Measurements from ENCODE around the gene DPAGT1. TPM values are rescaled to one million over a fixed set of nuclear protein-coding genes. Genes with fewer than 3 reads are reported as not detected.
"Not testable (repeated sequence)": the region's sequence is repeated elsewhere in the genome, so short reads cannot be mapped to it uniquely, and the experiment has no call there.

DPAGT1 gene
- 10.4 TPM for total RNA-seq

DNA sequence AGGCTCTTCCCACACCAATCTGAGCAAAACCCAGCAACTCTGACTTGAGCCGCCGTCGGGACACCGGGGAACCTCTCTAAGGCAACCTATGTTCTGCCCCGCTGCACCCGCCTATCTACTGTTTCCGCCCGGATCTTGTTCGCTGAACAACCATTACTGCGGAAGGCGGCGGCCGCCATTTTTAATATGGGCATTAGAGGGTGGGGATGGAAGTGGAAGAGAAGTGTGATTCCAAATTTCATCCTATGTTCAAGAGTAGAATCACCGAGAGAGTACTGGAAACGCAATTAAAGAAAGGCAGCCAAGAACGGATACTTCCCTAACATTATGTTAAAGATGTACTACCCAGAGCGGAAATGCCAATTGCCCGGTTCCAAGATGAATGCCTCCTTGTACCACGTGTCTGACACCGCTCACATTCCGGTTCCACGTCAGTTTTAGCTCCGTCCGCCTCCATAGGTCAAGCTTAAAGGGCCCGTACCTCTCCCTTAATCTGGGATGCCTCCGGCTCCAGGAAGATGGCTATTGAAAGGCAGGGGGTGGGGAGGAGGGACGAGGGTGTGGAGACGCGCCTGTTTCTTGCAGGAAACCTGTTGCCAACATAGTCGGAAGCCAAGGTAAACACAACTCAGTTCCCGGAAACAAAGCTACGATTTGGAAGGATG, at the start of gene DPAGT1:
Gene DPAGT1 (minus strand): TSS at position 95 of the 665 bp plus-strand sequence. CDS start 198 bp downstream, outside the sequence.
- peak; percentile 98 for DNase-seq

- no peak for DNase-seq
Observed at GRCh38 chr11:119149786-119150275, 48.2 kb upstream of the DPAGT1 start.

- DNase-seq, result no peak
Observed at GRCh38 chr11:119149018-119149785, 47.5 kb upstream of the DPAGT1 start, which contains the start of gene ABCG4. ABCG4 (plus strand) TSS chr11:119149052; CDS start chr11:119149966, 914 bp downstream.

- no peak for DNase-seq
Observed at GRCh38 chr11:119148720-119149017, 47.0 kb upstream of the DPAGT1 start.

- DNase-seq, result no peak
Observed at GRCh38 chr11:119147604-119148333, 46.1 kb upstream of the DPAGT1 start.

GRCh38 chr11:119145551-119145950, 43.9 kb upstream of the DPAGT1 start:
- DNase-seq, result no peak

GRCh38 chr11:119144825-119145486, 43.3 kb upstream of the DPAGT1 start:
- DNase-seq, result no peak

GRCh38 chr11:119139276-119139675, 37.6 kb upstream of the DPAGT1 start:
- DNase-seq, result not testable (repeated sequence)

DNA sequence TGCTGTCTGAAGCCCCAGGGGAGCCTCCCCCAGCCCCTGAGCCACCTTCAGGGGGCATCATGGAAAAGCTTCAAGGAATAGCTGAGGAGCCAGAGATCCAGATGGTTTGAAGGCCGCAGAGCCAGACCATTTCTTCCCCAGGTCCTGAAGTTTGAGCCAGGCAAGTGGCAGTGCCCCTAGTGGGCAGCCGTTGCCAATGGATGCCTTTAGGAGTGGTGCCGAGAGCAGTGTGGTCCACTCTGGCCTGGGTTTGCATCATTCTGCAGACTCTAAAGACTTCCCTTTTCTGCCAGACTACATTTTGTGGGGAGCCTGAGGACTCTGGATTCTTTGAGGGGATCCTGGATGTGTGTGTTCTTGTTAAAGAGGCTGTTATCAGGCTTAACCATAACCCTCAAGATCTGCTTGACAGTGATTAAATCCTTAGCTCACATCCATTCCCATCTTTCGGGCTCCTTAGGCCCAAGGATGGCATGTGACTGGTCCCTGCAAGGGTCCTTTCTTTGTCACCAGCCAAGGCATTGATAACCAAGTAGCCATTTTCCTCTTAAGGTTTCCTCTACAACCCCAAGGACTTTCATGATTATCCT, 32.8 kb upstream of the DPAGT1 start:
- no peak for DNase-seq

DNA sequence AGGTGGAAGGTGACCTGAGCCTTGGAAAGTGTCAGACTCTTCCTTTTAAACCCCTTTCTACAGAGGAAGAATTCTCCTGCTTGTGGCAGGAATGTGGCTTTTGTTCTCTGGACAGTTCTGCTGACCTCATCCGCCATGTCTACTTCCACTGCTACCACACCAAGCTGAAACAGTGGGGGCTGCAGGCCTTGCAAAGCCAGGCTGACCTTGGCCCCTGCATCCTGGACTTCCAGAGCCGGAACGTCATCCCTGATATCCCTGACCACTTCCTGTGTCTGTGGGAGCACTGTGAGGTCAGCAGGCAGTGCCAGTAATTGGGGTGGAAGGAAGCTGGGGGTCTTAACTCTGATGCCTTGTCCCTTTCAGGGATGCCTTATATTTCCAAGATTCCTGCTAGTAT, 29.0 kb upstream of the DPAGT1 start:
- DNase-seq, result no peak

DNA sequence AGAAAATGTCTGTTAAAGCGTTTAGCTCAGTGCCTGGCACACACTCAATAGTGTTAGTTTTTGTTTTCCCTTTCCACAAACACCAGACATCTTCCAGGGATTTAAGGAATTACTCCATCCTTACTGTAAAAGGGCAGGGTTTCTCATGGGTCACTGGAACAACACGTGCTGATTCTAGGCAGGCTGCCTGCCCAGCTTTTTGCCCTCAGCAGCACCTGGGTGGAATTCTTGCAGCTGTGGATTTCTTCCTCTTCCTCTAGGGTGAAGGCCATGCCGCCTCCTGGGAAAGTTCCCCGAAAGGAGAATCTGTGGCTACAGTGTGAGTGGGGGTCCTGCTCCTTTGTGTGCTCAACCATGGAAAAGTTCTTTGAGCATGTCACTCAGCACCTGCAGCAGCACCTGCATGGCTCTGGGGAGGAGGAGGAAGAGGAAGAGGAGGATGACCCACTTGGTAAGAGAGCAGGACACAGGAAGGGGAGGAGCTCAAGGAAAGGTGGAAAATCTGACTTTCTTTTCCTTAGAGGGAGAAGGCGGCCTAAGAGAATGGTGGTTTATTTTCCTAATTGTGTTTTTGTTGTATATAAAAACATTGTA, 25.1 kb upstream of the DPAGT1 start:
- no peak for DNase-seq

- no peak for DNase-seq
Observed at GRCh38 chr11:119125821-119126220, 24.2 kb upstream of the DPAGT1 start.

DNA sequence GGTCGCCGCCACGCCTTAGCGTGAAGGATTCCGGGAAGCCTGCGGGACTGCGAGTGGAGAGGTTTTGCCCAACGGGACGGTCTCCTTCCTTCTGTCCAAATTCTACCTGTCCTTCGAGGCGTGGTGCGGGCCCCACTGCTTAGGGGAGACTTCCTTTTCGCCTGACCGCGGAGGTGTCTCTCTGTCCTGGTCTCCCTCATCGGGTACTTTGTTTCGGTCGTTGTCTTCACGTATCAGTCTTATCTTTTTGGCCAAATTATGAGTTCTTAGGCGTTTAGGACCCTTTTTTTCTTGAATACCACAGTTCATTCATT, 20.1 kb upstream of the DPAGT1 start:
- no peak for DNase-seq

- peak; percentile 99 for DNase-seq
Observed at GRCh38 chr11:119121008-119121810, 19.6 kb upstream of the DPAGT1 start, which contains the start of gene HINFP. HINFP (plus strand) TSS chr11:119121580; CDS start chr11:119126945, 5,365 bp downstream.

GRCh38 chr11:119120639-119121007, 19.0 kb upstream of the DPAGT1 start:
- peak; percentile 21 for DNase-seq

- no peak for DNase-seq
Observed at GRCh38 chr11:119118946-119119345, 17.3 kb upstream of the DPAGT1 start.

- no peak for DNase-seq
Observed at GRCh38 chr11:119118227-119118626, 16.6 kb upstream of the DPAGT1 start.

DNA sequence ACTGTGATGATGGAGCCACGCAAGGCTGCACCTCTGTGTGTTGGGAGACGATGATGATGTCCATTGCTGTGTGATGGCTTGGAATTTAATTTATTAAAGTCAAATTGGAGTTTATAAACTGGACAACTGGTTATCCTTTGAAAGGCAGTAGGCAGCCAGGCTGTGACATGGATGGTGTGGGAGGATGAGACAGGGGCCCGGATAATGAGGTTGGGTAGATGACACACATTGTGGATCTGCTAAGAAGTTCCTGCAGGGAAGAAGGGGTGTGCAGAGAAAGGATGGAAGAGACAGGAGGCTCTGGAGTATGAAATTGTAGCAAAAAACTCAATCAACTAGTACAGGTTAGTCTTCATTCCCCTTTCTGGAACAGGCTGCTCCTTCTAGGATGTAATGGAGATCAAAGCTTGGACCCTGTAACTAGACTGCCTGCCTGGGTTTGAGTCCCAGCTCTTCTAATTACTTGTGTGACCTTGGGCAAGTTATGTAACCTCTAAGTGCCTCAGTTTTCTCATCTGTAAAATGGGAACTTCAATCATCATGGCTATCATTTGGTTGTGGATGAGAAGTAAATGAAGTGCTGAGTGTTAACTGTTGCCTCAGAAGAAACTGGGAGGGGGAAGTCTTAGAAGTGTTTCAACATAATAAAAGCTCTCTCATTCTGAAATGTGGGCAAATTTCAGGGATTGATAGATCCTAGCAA, 15.5 kb upstream of the DPAGT1 start:
- DNase-seq, result no peak

GRCh38 chr11:119116601-119117000, 14.9 kb upstream of the DPAGT1 start:
- DNase-seq, result no peak

DNA sequence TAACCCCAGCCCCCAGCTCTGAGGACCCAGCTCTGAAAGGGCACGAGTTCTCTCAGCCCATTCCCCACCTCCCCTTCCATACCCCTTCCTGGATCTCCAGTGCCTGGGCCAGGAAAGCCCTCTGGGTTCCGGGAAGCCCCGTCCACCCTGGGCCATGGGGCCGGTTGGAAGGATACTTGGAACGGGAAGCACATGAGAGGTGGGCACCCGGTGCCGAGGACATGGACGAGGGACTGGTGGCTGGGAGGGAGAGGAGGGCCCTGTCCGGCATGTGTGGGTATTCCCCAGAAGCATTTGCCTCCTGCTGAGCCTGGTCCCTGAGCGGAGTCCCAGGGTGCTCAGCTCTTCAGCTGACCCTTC, 14.6 kb upstream of the DPAGT1 start:
- no peak for DNase-seq

All from skin of body (tissue), 2 donors.